Measurements from ENCODE around the gene CLPTM1L. TPM values are rescaled to one million over a fixed set of nuclear protein-coding genes. Genes with fewer than 3 reads are reported as not detected.
"Not testable (repeated sequence)": the region's sequence is repeated elsewhere in the genome, so short reads cannot be mapped to it uniquely, and the experiment has no call there.

CLPTM1L gene
- polyA plus RNA-seq, 2 of the 4 experiments (the other 2 are of a cell fraction), result 171 to 173 TPM

- FAIRE-seq (no peak), DNase-seq (ENCODE audit: low read depth in 1 of 2, low spot score in 1 of 2) (no peak), ATAC-seq (no peak)
- Histone ChIP-seq H3K4me1 (no peaks in the 10 kb centered on the region), H3K9me3 (no peaks in the 10 kb centered on the region), H3K27ac (no peak overlapping the region), H3K4me3 (no peak overlapping the region), H3K4me2 (no peak overlapping the region)
- POLR2A ChIA-PET, result no interaction called here
- CTCF ChIA-PET, result interaction anchor here (0.6 kb wide), 1 partner anchor 10 kb away, joined by 3 read pairs; no protein-coding TSS in a partner anchor
- 98% methylated on average over 7 of the region's 12 CpGs for WGBS (ENCODE audit: missing lambda C conversion rate)
- TF ChIP-seq BCL3 (IDR thresholded peaks at IDR 0.05) (no peak), GATA3 (IDR thresholded peaks at IDR 0.05; ENCODE audit: borderline replicate concordance) (no peak), SREBF2 (IDR thresholded peaks at IDR 0.05) (no peak), POLR2A (IDR thresholded peaks at IDR 0.05; ENCODE audit: low read length) (no peak), TFCP2L1 (CRISPR knock-in tag; IDR thresholded peaks at IDR 0.05) (no peak), TP53 (CRISPR knock-in tag; IDR thresholded peaks at IDR 0.05) (no peak), FOSL2 (IDR thresholded peaks at IDR 0.05) (no peak), FOSL2 (CRISPR knock-in tag; IDR thresholded peaks at IDR 0.05) (no peak), RAD21 (conservative IDR thresholded peaks at IDR 0.05 in 1 of 2, IDR thresholded peaks at IDR 0.05 in 1 of 2) (no peak), EHMT2 (IDR thresholded peaks at IDR 0.05; ENCODE audit: low read depth) (no peak), NPAS2 (CRISPR knock-in tag; IDR thresholded peaks at IDR 0.05; ENCODE audit: borderline replicate concordance) (no peak), MAZ (IDR thresholded peaks at IDR 0.05; ENCODE audit: borderline replicate concordance, low read depth, low read length) (no peak), ATOH8 (CRISPR knock-in tag; IDR thresholded peaks at IDR 0.05; ENCODE audit: low read depth) (no peak), PHF8 (IDR thresholded peaks at IDR 0.05; ENCODE audit: borderline replicate concordance, low read depth) (no peak), EP300 (IDR thresholded peaks at IDR 0.05) (no peak)
These were observed 59.8 kb downstream of the CLPTM1L start for GRCh38 chr5:1285141-1285540.

DNA sequence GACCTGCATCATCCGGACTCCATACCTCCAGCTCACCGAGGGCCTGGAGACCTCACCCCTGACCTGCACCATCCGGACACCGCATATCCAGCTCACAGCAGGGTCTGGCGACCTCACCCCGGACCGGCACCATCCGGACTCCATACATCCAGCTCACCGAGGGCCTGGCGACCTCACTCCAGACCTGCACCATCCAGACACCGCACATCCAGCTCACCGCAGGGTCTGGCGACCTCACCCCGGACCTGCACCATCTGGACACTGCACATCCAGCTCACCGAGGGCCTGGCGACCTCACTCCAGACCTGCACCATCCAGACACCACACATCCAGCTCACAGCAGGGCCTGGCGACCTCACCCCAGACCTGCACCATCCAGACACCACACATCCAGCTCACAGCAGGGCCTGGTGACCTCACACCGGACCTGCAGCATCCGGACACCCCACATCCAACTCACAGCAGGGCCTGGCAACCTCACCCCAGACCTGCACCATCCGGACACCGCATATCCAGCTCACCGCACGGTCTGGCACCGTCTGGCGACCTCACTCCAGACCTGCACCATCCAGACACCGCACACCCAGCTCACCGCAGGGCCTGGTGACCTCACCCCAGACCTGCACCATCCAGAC is 60.4 kb downstream of the CLPTM1L start:
- DNase-seq (ENCODE audit: low read depth in 1 of 2, low spot score in 1 of 2); H3K27ac ChIP-seq; H3K4me2 ChIP-seq; H3K9me3 ChIP-seq; POLR2A ChIA-PET; FAIRE-seq; ATAC-seq; H3K4me3 ChIP-seq; H3K4me1 ChIP-seq: not testable (repeated sequence)
- CTCF ChIA-PET, result interaction anchor here (0.6 kb wide), 1 partner anchor 9 kb away, joined by 3 read pairs; no protein-coding TSS in a partner anchor
- 80% methylated on average over 17 of the region's 27 CpGs for WGBS (ENCODE audit: missing lambda C conversion rate)

DNA sequence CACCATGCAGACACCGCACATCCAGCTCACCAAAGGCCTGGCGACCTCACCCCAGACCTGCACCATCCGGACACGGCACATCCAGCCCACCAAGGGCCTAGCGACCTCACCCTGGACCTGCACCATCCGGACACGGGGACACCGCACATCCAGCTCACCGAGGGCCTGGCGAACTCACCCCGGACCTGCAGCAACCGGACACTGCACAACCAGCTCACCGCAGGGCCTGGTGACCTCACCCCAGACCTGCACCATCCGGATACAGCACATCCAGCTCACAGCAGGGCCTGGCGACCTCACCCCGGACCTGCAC is 61.2 kb downstream of the CLPTM1L start:
- H3K4me2 ChIP-seq; DNase-seq (ENCODE audit: low read depth in 1 of 2, low spot score in 1 of 2); ATAC-seq; FAIRE-seq; H3K27ac ChIP-seq; H3K9me3 ChIP-seq; H3K4me1 ChIP-seq; H3K4me3 ChIP-seq; POLR2A ChIA-PET: not testable (repeated sequence)
- CTCF ChIA-PET, result interaction anchor here (0.9 kb wide), 1 partner anchor 109 kb away, joined by 3 read pairs; no protein-coding TSS in a partner anchor
- 91% methylated on average over 16 of the region's 16 CpGs for WGBS (ENCODE audit: missing lambda C conversion rate)

- H3K4me3 ChIP-seq; H3K9me3 ChIP-seq; H3K4me2 ChIP-seq; ATAC-seq; DNase-seq (ENCODE audit: low read depth in 1 of 2, low spot score in 1 of 2); H3K27ac ChIP-seq; POLR2A ChIA-PET; FAIRE-seq; H3K4me1 ChIP-seq: not testable (repeated sequence)
- CTCF ChIA-PET, result interaction anchor here (0.9 kb wide), 1 partner anchor 108 kb away, joined by 3 read pairs; no protein-coding TSS in a partner anchor
- 92% methylated on average over 24 of the region's 40 CpGs for WGBS (ENCODE audit: missing lambda C conversion rate)
These were observed 61.7 kb downstream of the CLPTM1L start for GRCh38 chr5:1282993-1283728.
